HTERT RPE-1 (cell line): ENCODE results near the gene LYVE1.

Experiments used
- in situ Hi-C: fragments of 300-500 bp; cut with MboI; formaldehyde crosslinking; loops from 4 replicates; pipeline ENCODE4 v1.14.3; 2020; ENCODE audit warnings: low sequenced_read_pairs

LYVE1 gene

DNA sequence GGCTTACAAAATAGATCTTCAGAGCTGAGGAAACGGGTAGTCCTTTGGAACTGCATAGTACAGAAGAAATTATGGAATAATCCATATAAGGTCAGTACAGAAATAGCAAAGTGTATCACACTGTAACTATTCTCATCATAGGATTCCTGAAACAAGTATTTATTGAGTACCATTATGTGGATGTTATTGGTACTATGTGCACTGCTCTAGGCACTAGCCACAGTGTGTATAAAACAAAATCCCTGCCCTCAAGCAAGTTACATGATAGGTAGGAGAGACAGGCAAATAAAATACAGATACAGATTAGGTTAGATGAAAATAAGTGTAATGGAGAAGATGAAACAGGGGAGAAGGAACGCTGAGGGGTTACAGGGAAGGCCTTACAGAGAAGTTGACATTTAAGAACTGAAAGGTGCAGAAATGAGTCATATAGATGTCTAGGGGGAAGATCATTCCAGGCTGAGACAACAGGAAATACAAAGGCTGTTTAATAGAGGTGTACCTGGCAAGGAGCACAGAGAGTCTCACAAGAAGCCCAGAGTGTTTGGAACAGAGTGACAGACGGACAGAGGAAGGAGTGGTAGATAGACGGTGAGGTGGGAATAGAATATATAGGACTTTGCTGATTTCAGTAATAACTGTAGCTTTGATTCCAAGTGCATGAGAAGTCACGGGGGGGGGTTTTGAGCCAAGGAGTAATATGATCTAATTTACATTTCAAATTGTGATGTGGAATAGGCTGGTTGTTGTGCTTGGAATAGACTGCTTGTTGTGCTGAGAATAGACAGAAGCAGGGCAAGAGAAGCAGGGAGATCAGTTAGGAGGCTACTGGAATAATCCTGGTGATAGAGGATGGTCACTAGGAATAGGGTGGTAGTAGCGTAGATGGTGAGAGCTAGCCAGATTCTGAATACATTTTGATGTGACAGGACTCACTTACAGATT is 41.2 kb downstream of the LYVE1 start:
- in situ Hi-C loops = no loop called here

DNA sequence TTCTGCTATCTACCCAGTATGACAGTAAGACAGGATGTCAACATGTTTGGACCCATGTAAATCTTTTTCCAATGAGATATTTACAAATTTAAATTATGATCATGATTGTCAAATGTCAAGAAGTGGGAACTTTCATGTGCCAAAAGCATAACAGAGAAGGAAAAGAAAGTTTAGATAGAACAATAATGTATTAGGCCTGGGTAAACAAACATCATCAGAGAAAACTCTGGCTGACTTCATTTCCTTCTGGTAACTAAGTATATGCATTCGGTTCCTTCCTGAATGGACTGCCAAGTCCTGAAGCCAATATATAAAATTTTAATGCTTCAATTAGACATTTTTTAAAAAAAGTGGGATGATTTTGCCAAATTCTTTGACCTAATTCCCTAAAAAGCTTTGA is 44.0 kb downstream of the LYVE1 start:
- in situ Hi-C loops = no loop called here

DNA sequence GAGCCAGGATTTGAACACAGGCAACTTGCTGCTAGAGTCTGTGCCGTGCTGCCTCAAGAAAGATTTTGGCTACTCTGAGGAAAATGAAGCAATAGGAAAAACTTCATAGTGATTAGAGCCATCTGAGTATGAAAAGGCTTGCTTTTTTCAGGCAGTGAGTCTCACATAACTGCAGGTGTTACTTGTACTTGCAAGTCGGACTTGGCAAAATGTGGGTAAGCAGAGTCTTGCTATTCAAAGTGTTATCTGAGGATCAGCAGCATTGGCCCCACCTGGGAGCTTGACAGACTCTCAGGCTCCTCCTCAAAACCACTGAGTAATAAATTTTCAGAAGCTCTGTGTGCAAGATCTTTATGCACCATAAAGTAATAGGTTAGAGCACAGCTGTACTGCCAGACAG is 45.5 kb downstream of the LYVE1 start:
- in situ Hi-C loops = no loop called here

DNA sequence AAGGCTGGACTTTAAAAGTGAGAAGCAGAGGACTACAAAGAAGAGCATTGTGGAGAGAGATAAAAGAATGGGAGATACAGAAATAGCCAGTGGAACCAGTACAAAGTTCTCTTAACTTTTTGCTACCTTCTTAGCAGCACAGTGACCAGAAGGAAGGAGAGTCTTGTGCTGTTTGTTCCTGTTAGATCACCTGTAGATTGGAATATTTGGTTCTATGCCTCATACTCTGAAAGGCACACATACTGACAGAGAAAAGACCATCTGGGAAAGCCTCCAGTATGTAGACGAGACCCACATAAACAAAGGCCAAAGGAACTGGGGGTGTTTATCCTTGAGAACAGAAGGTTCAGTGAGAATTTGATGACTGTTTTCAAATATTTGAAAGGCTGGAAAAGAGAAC is 46.2 kb downstream of the LYVE1 start:
- in situ Hi-C loops = no loop called here

DNA sequence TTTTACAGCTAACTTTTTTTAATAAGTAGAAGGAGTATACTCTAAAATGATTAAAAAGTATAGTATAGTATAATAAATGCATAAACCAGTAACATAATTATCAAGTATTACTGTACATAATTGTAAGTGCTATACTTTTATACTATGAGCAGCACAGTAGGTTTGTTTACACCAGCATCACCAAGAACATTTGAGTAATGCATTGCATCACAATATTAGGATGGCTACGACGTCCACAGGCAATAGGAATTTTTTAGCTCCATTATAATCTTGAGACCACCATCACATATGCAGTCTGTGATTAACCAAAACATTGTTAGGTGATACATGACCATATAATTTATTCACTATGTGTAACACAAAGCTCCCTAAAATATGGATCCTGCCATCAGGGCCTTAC is 47.9 kb downstream of the LYVE1 start:
- in situ Hi-C loops = no loop called here

DNA sequence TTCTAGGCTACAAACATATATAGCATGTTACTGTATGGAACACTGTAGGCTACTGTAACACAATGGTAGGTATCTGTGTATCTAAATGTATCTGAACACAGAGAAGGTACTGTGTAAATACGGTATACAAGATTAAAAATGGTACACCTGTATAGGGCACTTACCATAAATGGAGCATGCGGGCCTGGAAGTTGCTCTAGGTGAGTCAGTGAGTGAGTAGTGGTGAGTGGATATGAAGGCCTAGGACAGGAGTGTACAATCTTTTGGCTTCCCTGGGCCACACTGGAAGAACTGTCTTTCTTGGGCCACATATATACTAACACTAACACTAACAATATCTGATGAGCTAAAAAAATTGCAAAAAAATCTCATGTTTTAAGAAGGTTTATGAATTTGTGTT is 48.8 kb downstream of the LYVE1 start:
- in situ Hi-C loops = no loop called here

DNA sequence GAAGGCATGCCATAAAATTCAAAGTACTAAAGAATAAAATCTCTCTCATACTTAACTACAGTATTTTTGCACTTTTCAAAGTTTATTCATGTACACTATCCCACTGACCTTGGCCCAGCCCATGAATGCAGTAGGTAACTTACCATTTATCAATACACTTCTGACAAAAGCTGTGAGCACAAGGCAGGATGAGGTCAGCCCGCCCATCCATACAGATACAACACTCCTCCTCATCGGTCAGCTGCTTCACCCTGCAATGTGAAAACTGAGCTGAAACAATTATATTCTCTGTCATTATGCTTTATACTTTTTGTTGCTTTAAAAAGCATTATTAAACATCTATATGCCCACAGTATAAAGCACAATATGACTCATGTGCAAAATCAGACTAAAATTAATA is 49.6 kb downstream of the LYVE1 start:
- in situ Hi-C loops = no loop called here

DNA sequence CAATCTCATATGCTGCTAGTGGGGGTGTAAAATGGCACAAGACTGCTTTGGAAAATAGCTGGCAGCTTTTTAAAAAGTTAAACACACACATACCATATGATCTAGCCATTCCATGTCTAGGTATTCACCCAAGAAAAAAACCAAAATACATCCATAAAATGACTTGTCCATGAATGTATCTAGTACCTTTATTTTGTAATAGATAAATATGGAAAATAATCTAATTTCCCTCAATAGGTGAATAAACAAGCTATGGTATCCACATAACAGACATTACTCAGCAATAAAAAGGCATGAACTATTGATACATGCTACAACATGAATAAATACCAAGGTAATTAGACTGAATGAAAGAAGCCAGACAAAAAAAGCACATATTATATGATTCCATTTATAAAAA is 50.3 kb downstream of the LYVE1 start:
- in situ Hi-C loops = no loop called here

DNA sequence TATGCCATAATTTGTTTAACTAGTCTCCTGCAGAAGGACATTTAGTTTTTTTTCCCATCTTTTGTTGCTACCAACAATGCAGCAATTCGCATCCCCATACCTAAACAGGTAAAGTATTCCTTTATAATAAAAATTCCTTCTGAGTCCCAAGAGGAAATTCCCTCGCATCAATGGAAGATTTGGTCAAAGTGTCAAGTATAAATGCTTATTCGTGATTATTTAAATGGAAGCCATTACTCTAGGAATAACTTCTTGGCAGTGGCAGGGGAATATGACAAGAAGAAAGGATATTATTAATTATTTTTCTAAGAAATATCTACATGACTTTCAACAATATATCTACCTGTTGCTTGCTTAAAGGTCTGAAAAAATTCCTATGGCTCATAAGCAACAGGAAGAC is 53.0 kb downstream of the LYVE1 start:
- in situ Hi-C loops = no loop called here

DNA sequence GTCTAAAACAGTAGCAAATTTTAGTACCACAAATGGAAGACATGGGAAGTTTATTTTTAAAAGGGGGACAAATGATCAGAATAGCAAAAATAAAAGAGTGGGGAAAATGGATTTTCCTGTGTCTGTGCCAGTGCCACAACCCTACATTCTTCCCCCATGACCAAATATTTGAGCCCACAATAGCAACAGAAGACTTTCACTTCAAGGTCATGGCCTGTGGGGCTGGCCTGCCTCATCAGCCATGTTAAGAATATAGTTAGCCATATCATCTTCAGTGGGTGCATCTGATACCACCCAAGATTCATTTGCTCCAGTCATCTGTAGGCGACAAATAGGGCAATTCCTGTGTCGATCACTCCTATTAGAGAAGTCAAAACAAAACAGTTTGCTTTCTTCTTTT is 53.8 kb downstream of the LYVE1 start:
- in situ Hi-C loops = no loop called here

DNA sequence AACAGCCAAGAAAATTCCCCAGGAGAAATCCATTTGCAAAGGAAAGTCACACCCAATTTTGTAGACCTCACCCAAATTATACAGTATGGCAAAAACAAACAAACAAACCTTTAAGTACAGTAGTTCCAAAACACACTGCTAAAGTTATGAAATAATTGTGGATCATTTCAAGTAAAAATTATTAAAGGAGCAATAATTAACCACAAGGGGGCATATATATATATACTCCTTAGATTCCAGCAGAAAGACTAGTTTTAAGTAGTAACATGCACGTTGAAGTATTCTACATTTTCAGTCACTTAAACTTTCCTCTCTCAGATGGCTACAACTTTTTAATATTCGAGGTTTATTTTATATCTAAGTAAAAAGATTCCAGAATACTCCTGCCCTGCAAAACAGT is 54.3 kb downstream of the LYVE1 start:
- in situ Hi-C loops = no loop called here

DNA sequence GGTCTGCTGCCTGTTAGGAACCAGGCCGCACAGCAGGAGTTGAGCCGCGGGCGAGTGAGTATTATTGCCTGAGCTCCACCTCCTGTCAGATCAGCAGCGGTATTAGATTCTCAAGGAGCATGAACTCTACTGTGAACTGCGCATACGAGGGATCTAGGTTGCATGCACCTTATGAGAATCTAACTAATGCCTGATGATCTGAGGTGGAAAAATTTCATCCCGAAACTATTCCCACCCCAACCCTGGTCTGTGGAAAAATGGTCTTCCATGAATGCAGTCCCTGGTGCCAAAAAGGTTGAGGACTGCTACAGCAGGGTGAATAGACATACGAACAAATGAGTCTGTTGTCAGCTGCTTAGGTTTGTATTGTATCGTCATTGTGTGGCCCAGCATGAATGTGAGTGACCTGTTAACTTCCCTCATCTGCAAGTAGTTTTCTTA is 57.3 kb downstream of the LYVE1 start:
- in situ Hi-C loops = no loop called here
